Posterior cingulate gyrus (tissue), 11 donors: Measurements from ENCODE around the gene MBP.

Experiments used
- DNase-seq, 10 donors: peaks; one replicate each; pipeline versions ENCODE4 v3.0.0 to v3.0.0-alpha.2; 2020 to 2021; ENCODE audit warnings: mixed read lengths in 3 of 10
- intact Hi-C: fragments of 100-400 bp; cut with DNase I; formaldehyde crosslinking; loops from one replicate; pipeline ENCODE4 v1.15.1; 2023

MBP gene

GRCh38 chr18:76984193-76985155, 148.1 kb downstream of the MBP start:
- intact Hi-C loops = no loop called here
- DNase-seq = peak in 4 of 10 donors; percentile 28 to 80 (median 73)

DNA sequence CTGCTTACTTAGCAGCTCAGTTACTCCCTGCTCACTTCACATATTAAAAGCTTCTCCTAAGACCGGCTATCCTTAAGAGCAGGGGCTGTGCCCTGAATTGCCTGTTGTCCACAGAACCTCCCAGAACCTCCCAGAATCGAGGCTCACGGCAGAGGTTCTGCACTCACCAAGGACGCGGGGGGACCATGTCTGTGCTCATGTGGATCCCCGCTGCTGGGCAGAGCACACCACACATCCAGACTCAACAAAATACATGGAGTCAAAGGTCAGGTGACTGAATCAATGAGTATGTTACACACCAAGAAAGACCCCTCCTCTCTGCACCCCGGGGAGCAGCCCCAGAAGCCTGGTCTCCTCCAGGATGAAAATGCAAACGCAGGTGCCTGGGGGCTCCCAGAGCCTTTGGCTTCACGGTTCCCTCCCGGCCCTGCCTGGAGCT, 149.0 kb downstream of the MBP start:
- intact Hi-C loops = no loop called here
- peak in 3 of 10 donors; percentile 10 to 81 (median 79) for DNase-seq

- intact Hi-C loops = no loop called here
- DNase-seq = peak; percentile 69 to 97 (median 86)
Measured at GRCh38 chr18:76982841-76983583, 149.6 kb downstream of the MBP start.

DNA sequence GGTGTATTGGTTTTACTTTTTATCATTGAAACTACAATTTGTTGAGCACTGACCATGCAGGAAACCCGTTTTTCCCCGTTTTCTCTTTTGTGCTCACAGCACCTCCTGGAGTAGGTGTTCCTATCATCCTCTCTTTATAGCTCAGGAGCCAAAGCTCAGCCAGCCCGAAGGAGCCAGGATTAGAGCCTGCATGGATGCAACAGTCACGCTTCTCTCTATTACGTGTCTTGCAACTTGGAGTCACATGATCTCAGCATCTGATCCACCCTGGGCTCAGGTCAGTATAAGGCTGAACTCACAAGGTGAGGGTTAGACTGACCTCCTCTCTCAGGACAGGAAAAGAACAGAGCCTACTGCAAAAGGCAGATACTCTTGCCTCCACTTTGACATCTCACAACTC, 150.5 kb downstream of the MBP start:
- intact Hi-C loops = no loop called here
- no peak for DNase-seq

GRCh38 chr18:76981396-76981968, 151.1 kb downstream of the MBP start:
- intact Hi-C loops = no loop called here
- DNase-seq = peak in 1 of 10 donors; percentile 57

DNA sequence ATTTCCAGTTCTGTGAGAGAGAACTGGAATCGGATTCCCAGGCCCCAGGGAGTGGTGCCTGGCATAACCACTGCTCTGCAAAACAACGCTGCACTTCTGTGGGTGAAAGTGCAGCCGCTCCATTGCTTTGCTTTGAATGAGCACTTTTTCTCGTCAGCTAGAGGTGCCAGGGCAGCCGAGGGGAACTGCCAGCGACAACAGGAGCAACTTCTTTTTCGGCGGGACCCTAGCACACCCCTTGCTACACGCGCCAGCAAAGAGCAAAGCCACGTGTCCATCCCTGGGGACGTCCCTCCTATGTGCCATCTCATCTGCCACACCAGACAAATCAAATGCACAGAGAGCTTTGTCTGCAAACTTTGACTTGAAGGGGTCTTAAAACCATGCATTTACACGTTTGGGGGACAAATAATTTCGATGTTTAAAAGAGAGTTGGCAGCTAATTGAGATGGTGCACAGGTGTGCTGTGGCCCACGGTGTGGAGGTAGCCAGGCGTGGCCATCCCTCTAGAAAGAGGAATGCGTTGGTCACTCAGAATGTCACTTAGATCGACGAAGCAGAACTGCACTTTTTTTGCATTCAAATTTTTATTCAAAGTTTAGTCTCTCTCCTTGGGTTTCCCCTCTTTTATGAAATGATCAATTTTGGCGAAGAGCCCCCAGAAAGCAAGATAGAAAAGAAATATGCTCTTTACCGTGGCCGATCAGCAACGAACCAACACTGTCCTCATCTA, 151.8 kb downstream of the MBP start:
- intact Hi-C loops = no loop called here
- DNase-seq = peak in 1 of 10 donors; percentile 50

- peak in 2 of 10 donors; percentile 60 to 66 for DNase-seq
- intact Hi-C loops = loop anchor here (5.0 to 10.0 kb wide), 2 partner anchors 53 to 105 kb away; no protein-coding TSS in a partner anchor
Measured at GRCh38 chr18:76979906-76980305, 152.7 kb downstream of the MBP start.

- DNase-seq = peak in 3 of 10 donors; percentile 68 to 84 (median 79)
- intact Hi-C loops = loop anchor here (5.0 to 10.0 kb wide), 2 partner anchors 52 to 104 kb away; no protein-coding TSS in a partner anchor
Measured at GRCh38 chr18:76979111-76979751, 153.4 kb downstream of the MBP start.

GRCh38 chr18:76978616-76979015, 154.0 kb downstream of the MBP start:
- DNase-seq = peak in 2 of 10 donors; percentile 58 to 64
- intact Hi-C loops = loop anchor here (5.0 to 10.0 kb wide), 2 partner anchors 51 to 104 kb away; no protein-coding TSS in a partner anchor

DNA sequence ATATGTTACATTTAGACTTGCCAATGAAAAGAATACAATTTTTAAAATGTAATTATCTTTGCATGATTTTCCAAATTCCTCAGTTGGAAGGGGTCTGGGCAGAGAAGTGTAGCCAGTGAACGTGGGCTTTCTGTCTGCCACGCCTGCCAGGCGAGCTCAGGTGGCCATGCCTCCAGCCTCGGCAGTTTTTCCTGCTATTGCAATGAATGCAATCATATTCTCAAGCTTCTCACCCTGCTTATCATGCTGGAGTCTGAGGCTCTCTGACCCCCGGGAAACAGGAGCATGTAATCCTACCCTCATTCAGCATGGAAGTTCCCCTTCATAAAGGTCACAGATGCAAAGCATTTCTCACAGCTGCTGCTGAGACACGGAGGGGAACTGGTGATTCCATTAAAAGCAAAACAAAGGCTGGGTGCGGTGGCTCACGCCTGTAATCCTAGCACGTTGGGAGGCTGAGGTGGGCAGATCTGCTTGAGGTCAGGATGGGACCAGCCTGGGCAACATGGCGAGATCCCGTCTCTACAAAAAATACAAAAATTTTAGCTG, 154.8 kb downstream of the MBP start:
- intact Hi-C loops = loop anchor here (5.0 to 10.0 kb wide), 2 partner anchors 50 to 103 kb away; no protein-coding TSS in a partner anchor
- peak in 1 of 10 donors; percentile 82 for DNase-seq

- intact Hi-C loops = loop anchor here (5.0 to 10.0 kb wide), 2 partner anchors 50 to 102 kb away; no protein-coding TSS in a partner anchor
- DNase-seq = peak in 2 of 10 donors; percentile 74 to 82
Measured at GRCh38 chr18:76977108-76977621, 155.4 kb downstream of the MBP start.

DNA sequence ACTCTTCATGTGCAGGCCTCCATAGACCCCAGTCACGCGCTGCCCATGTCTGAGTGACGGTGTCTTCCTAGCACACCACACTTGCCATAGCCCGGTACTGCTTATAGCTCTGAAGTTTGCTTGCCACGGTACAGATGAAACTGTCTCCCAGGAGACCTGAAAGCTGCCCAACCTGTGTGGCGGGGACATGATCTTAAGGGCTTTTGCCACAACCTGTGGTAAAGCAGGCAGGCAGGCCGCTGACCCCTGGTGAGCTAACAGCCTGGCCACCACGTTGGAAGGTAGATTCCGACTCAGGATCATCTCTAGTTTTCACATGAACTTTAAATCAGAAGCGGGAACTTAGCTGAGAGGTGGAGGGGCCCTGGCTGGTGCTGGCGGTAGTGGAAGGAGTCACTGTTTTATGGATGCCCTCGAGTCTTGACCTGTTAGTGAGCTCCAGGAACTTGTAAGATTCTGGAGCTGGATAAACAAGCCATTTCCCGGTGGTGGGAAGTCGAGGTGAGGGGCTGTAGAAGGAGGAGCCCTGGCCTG, 156.9 kb downstream of the MBP start:
- intact Hi-C loops = loop anchor here (5.0 to 10.0 kb wide), 2 partner anchors 48 to 101 kb away; no protein-coding TSS in a partner anchor
- DNase-seq = peak in 1 of 10 donors; percentile 74

DNA sequence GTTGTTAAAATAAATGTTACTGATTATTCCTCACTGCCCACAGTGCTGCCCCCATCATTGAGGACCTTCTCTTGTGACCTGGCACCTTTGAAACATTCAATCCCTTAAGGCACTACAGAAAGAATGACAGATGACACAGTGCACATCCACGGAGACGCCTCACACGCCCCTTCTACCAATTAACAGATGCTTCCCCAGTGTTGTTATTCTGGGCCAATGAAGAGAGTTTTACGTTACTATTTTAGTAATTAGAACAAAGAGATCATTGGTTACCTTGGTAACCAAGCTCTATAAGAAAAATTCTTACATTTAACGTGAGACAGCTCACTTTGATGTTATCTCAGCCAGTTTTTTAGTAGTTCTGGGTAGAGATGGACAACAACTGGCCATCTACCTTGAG, 158.2 kb downstream of the MBP start:
- intact Hi-C loops = loop anchor here (10.0 kb wide), 1 partner anchor 100 kb away; no protein-coding TSS in a partner anchor
- no peak for DNase-seq

- DNase-seq = peak in 2 of 10 donors; percentile 59 to 76
- intact Hi-C loops = loop anchor here (10.0 kb wide), 1 partner anchor 99 kb away; no protein-coding TSS in a partner anchor
Measured at GRCh38 chr18:76973520-76974266, 158.9 kb downstream of the MBP start.

- intact Hi-C loops = loop anchor here (10.0 kb wide), 1 partner anchor 98 kb away; no protein-coding TSS in a partner anchor
- no peak for DNase-seq
Measured at GRCh38 chr18:76972846-76973519, 159.6 kb downstream of the MBP start.

DNA sequence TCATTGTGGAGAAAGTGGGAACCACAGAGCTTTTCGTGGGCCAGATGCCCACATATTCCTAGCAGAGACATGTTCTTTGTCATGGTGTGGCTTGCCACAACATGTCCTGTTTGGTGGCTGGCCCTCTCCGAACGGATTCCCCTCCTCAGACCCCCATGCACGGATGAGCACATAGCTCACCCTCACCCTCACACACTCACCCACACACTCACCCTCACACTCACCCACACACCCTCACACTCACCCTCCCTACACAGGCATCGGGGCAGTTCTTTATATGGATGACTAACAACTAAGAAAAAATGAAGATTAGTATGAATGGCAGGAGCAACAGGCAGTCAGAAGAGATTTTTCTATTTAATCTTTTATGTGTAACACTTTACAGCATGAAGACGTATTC, 160.3 kb downstream of the MBP start:
- intact Hi-C loops = loop anchor here (10.0 kb wide), 1 partner anchor 97 kb away; no protein-coding TSS in a partner anchor
- no peak for DNase-seq
